ENCODE measurements around the gene SPTBN1. TPM values are rescaled to one million over a fixed set of nuclear protein-coding genes. Genes with fewer than 3 reads are reported as not detected.
A peak's percentile ranks its signal among the peaks of the same experiment; 100 is the strongest.

SPTBN1 gene
- total RNA-seq, 2 donors from 2014 or later, result 179 to 194 TPM

DNA sequence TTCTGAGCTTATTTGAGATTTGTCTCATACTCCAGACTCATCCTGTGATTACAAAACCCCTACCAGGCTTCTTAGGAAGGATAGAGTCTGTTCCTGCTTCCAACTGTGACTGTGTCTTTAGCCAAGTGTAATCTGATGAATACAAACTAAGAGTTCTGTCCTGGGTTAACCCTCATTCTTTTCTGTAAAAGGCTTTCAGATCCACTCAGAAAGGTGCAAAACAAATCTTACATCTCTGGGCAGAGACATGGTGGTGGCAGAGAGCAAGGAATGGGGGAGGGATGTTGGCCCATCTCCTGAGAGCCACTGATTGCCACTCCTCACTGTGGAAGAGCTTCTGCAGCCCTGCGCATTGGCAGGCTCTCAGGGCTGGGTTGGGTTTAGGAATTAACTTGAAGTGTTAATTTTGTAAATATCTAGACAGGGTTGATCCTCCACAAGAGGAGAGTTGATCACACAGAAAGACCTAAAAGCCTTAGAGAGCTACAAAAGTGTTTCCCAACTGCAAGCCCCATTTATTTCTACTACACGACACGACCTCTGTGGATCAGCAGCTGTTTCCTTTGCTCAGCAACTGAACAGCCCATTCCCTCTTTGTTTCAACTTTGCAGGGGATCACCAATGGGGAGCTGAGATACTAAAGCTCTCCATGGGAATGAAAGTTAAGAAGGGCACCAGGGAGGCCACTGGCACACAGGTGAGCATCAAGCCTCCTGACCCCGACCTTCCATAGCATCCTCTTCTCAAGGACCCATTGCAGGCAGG lies 23.7 kb upstream of the SPTBN1 start:
- DNase-seq, result no peak
- H3K4me1 Mint-ChIP-seq, result peaks cover 18% of the 10 kb centered on the region
- H3K27me3 Mint-ChIP-seq (ENCODE audit: insufficient read depth), result no peaks in the 10 kb centered on the region
- TF ChIP-seq, protein P1, sequence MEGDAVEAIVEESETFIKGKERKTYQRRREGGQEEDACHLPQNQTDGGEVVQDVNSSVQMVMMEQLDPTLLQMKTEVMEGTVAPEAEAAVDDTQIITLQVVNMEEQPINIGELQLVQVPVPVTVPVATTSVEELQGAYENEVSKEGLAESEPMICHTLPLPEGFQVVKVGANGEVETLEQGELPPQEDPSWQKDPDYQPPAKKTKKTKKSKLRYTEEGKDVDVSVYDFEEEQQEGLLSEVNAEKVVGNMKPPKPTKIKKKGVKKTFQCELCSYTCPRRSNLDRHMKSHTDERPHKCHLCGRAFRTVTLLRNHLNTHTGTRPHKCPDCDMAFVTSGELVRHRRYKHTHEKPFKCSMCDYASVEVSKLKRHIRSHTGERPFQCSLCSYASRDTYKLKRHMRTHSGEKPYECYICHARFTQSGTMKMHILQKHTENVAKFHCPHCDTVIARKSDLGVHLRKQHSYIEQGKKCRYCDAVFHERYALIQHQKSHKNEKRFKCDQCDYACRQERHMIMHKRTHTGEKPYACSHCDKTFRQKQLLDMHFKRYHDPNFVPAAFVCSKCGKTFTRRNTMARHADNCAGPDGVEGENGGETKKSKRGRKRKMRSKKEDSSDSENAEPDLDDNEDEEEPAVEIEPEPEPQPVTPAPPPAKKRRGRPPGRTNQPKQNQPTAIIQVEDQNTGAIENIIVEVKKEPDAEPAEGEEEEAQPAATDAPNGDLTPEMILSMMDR (conservative IDR thresholded peaks at IDR 0.05), result no peak
- no peak overlapping the region for H3K27ac Mint-ChIP-seq
- peak overlapping the region; percentile 25 for H3K4me3 ChIP-seq (ENCODE audit: low read length)
- H3K9me3 ChIP-seq (ENCODE audit: control insufficient read depth, low read length), result no peaks in the 10 kb centered on the region
- 83 to 91% methylated on average over 2 to 4 of the region's 4 CpGs for WGBS, 2 experiments (ENCODE audit: insufficient coverage in 1 of 2, insufficient read length in 1 of 2)
- H3K36me3 ChIP-seq (ENCODE audit: control insufficient read depth, insufficient read depth, low read length), result no peaks in the 10 kb centered on the region
- no peak overlapping the region for H3K27ac ChIP-seq (ENCODE audit: low read depth, low read length)
- H3K4me1 ChIP-seq (ENCODE audit: control insufficient read depth, insufficient read depth, low read length), result peaks cover 8% of the 10 kb centered on the region
- no peak overlapping the region for H3K4me3 Mint-ChIP-seq
- H3K9ac ChIP-seq (ENCODE audit: extremely low read depth, low read length, poor library complexity, severe bottlenecking), result no peak overlapping the region
- no peaks in the 10 kb centered on the region for H3K9me3 Mint-ChIP-seq
- H3K27me3 ChIP-seq (ENCODE audit: control insufficient read depth, insufficient read depth, low read length, poor library complexity, severe bottlenecking), result no peaks in the 10 kb centered on the region
- no peaks in the 10 kb centered on the region for H3K36me3 Mint-ChIP-seq (ENCODE audit: low read depth)

DNA sequence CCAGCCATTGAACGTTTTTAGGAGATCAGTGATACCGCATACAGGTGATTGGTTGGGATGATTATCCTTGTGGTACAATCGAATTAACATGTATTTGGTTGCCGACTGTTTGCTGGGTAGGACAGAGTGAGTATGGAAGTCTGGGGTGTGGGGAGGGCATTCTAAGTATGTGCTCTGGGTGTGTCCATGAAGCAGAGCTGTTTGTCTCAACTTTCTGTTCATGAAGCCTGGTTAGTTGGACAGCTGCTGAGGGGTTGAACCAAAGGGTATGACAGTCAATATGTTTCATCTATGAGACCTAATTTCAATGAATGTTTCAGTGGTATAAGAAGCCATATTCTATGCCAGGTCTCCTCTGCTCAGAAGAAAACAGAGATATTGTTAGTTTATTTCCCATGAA lies 21.9 kb upstream of the SPTBN1 start:
- TF ChIP-seq, protein P1 (conservative IDR thresholded peaks at IDR 0.05), result no peak
- H3K4me3 Mint-ChIP-seq, result no peak overlapping the region
- no peaks in the 10 kb centered on the region for H3K9me3 Mint-ChIP-seq
- no peaks in the 10 kb centered on the region for H3K27me3 Mint-ChIP-seq (ENCODE audit: insufficient read depth)
- DNase-seq, result no peak
- no peak overlapping the region for H3K9ac ChIP-seq (ENCODE audit: extremely low read depth, low read length, poor library complexity, severe bottlenecking)
- H3K36me3 Mint-ChIP-seq (ENCODE audit: low read depth), result no peaks in the 10 kb centered on the region
- WGBS, 2 experiments (ENCODE audit: insufficient coverage in 1 of 2, insufficient read length in 1 of 2), result 89 to 92% methylated on average over 2 to 4 of the region's 4 CpGs
- no peaks in the 10 kb centered on the region for H3K9me3 ChIP-seq (ENCODE audit: control insufficient read depth, low read length)
- no peak overlapping the region for H3K27ac Mint-ChIP-seq
- H3K4me1 Mint-ChIP-seq, result peaks cover 25% of the 10 kb centered on the region
- H3K27me3 ChIP-seq (ENCODE audit: control insufficient read depth, insufficient read depth, low read length, poor library complexity, severe bottlenecking), result no peaks in the 10 kb centered on the region
- H3K4me3 ChIP-seq (ENCODE audit: low read length), result no peak overlapping the region
- H3K4me1 ChIP-seq (ENCODE audit: control insufficient read depth, insufficient read depth, low read length), result peaks cover 8% of the 10 kb centered on the region
- no peak overlapping the region for H3K27ac ChIP-seq (ENCODE audit: low read depth, low read length)
- no peaks in the 10 kb centered on the region for H3K36me3 ChIP-seq (ENCODE audit: control insufficient read depth, insufficient read depth, low read length)

DNA sequence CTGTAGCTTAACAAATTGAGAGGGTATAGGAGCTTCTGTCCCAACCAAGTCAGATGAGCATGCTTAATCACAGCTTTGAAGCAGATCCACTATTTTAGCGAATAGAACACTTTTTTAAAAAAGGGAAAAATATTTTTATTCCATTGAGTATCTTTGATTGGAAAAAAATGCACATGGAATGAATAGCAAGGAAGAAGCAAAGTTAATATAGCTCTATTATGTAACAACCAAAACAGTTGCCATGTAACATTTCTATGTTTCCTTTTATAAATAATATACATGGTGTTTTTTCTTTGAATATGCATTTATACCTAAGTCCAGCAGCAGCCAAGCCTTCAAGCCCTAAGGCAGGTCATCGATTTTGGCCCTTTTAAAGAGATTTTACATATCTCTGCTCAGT lies 21.4 kb upstream of the SPTBN1 start:
- WGBS, 2 experiments (ENCODE audit: insufficient coverage in 1 of 2, insufficient read length in 1 of 2), result 87 to 100% methylated on average over 1 to 2 of the region's 2 CpGs
- Mint-ChIP-seq H3K27me3 (ENCODE audit: insufficient read depth) (no peaks in the 10 kb centered on the region), H3K27ac (no peak overlapping the region), H3K9me3 (no peaks in the 10 kb centered on the region), H3K4me3 (no peak overlapping the region), H3K36me3 (ENCODE audit: low read depth) (no peaks in the 10 kb centered on the region), H3K4me1 (peaks cover 25% of the 10 kb centered on the region)
- H3K27me3 ChIP-seq (ENCODE audit: control insufficient read depth, insufficient read depth, low read length, poor library complexity, severe bottlenecking), result no peaks in the 10 kb centered on the region
- H3K36me3 ChIP-seq (ENCODE audit: control insufficient read depth, insufficient read depth, low read length), result no peaks in the 10 kb centered on the region
- no peak overlapping the region for H3K9ac ChIP-seq (ENCODE audit: extremely low read depth, low read length, poor library complexity, severe bottlenecking)
- peaks cover 8% of the 10 kb centered on the region for H3K4me1 ChIP-seq (ENCODE audit: control insufficient read depth, insufficient read depth, low read length)
- no peak overlapping the region for H3K4me3 ChIP-seq (ENCODE audit: low read length)
- H3K27ac ChIP-seq (ENCODE audit: low read depth, low read length), result no peak overlapping the region
- no peak for DNase-seq
- H3K9me3 ChIP-seq (ENCODE audit: control insufficient read depth, low read length), result no peaks in the 10 kb centered on the region
- TF ChIP-seq, protein P1 (conservative IDR thresholded peaks at IDR 0.05), result no peak

Data from endodermal cell (in vitro differentiated cells).